ENCODE data around the gene ADRA2B. TPM values are rescaled to one million over a fixed set of nuclear protein-coding genes. Genes with fewer than 3 reads are reported as not detected.

ADRA2B gene
- total RNA-seq, 1 experiment from 2014 or later, result 2.7 TPM

GRCh38 chr2:96097441-96097840, 18.9 kb downstream of the ADRA2B start:
- no peak overlapping the region for H2BK12ac ChIP-seq (ENCODE audit: insufficient read length, low read depth, low read length)
- no peaks in the 10 kb centered on the region; the same call in 1 of the 2 replicates for H3K4me1 ChIP-seq (ENCODE audit: insufficient read depth, low read length)
- no peaks in the 10 kb centered on the region for H3K79me1 ChIP-seq (ENCODE audit: insufficient read depth, low read depth, low read length, poor library complexity, severe bottlenecking)
- no peak overlapping the region for H2BK20ac ChIP-seq (ENCODE audit: low read depth, low read length, poor library complexity, severe bottlenecking)
- H3K23ac ChIP-seq (ENCODE audit: insufficient read length, low read depth, low read length), result no peak overlapping the region
- no peaks in the 10 kb centered on the region for H3K36me3 Mint-ChIP-seq (ENCODE audit: insufficient read depth in 1 of 3, low read depth in 3 of 3)
- H3K79me2 ChIP-seq (ENCODE audit: insufficient read depth, low read length), result no peaks in the 10 kb centered on the region
- no peak overlapping the region for H3K4me3 Mint-ChIP-seq
- no peak overlapping the region for H4K91ac ChIP-seq (ENCODE audit: insufficient read length, low read depth, low read length)
- no peak overlapping the region for H2BK5ac ChIP-seq (ENCODE audit: insufficient read length, low read length)
- WGBS (ENCODE audit: extremely low coverage, insufficient read length, low lambda C conversion rate), result no CpG with 5 or more reads among the region's 5 CpGs
- no peaks in the 10 kb centered on the region for H3K27me3 ChIP-seq (ENCODE audit: insufficient read depth, low read length)
- DNase-seq, result no peak
- H3K9me3 Mint-ChIP-seq, result no peaks in the 10 kb centered on the region; a peak in 1 of 5 replicates
- H2AFZ ChIP-seq (ENCODE audit: low read length), result no peak overlapping the region
- no peak overlapping the region for H3K56ac ChIP-seq (ENCODE audit: insufficient read length, low read depth, low read length)
- H4K5ac ChIP-seq (ENCODE audit: insufficient read length, low read depth, low read length), result no peak overlapping the region
- H2BK120ac ChIP-seq (ENCODE audit: low read depth, low read length, poor library complexity, severe bottlenecking), result no peak overlapping the region
- no peak overlapping the region for H3K4ac ChIP-seq (ENCODE audit: low read depth, low read length)
- no peak for TF ChIP-seq CTCF (conservative IDR thresholded peaks at IDR 0.05)
- no peaks in the 10 kb centered on the region for H3K23me2 ChIP-seq (ENCODE audit: insufficient read length, low read depth, low read length, poor library complexity, severe bottlenecking)
- H3K27me3 Mint-ChIP-seq (ENCODE audit: low read depth), result no peaks in the 10 kb centered on the region
- no peak overlapping the region for H3K4me2 ChIP-seq (ENCODE audit: insufficient read depth, insufficient read length, low read length)
- H4K20me1 ChIP-seq (ENCODE audit: control insufficient read depth, insufficient read depth, insufficient read length), result no peaks in the 10 kb centered on the region
- H4K8ac ChIP-seq (replicated peaks; ENCODE audit: insufficient read length, low read depth, low read length), result no peak overlapping the region
- no peak overlapping the region for H3K9ac ChIP-seq (ENCODE audit: extremely low read depth, insufficient read length, low read length)
- no peak overlapping the region for H3K18ac ChIP-seq (ENCODE audit: insufficient read length, low read depth, low read length)
- no peak overlapping the region for H2AK5ac ChIP-seq (ENCODE audit: insufficient read length, low read length)
- peaks cover 13 to 26% of the 10 kb centered on the region in 2 experiments for H3K4me1 Mint-ChIP-seq
- H3K9me3 ChIP-seq (ENCODE audit: control insufficient read depth, low read depth, low read length), result no peaks in the 10 kb centered on the region
- H3T11ph ChIP-seq (ENCODE audit: low read length), result no peak overlapping the region
- no peak overlapping the region for H3K27ac Mint-ChIP-seq
- H2BK15ac ChIP-seq (ENCODE audit: low read depth, low read length), result no peak overlapping the region
- no peak overlapping the region for H3K27ac ChIP-seq (ENCODE audit: insufficient read length, low read depth, low read length)
- H3K14ac ChIP-seq (ENCODE audit: insufficient read depth, low read length), result no peak overlapping the region

Data from H9 (cell line).